HG03175 (cell line): ENCODE data around the gene WDR18.
A peak's percentile ranks its signal among the peaks of the same experiment; 100 is the strongest.
"Not testable (repeated sequence)": the region's sequence is repeated elsewhere in the genome, so short reads cannot be mapped to it uniquely, and the experiment has no call there.

Experiments used
- ATAC-seq: cut with Tn5 transposase; IDR thresholded peaks from one replicate; pipeline ENCODE4 v1.9.1; 2021; ENCODE audit warnings: mild to moderate bottlenecking, moderate library complexity; ENCODE audit not compliant: unreplicated experiment

Gene WDR18

DNA sequence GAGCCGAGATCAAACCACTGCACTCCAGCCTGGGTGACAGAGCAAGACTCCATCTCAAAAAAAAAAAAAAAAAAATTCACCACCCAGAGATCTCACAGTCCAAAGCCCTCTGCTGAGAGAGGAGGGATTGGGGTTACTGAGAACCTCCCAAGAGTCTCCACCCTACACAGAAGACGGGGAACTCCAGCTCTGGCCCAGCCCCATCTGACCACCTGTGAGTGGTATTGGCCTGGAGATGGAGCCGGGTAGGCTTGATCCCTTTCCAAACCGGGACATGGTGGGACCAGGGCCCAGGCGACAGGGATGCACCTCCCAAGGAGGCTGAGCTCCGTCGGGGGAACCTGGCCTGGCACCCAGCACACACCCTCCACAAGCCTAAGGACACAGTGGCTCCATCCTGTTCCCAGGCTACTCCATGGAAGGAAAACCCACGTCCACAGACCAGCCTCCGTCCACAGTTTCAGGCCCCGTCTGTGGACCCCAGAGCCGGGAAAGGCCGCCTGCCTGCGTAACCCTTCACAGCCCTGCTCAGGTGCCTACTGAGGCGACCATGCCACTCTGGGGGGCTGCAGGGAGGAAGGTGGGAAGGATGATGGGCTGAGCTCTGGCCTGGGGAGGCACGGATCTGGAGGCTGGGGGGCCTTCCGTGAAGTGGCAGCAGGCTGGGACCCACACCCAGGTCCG, 34.9 kb downstream of the WDR18 start:
- no peak for ATAC-seq

DNA sequence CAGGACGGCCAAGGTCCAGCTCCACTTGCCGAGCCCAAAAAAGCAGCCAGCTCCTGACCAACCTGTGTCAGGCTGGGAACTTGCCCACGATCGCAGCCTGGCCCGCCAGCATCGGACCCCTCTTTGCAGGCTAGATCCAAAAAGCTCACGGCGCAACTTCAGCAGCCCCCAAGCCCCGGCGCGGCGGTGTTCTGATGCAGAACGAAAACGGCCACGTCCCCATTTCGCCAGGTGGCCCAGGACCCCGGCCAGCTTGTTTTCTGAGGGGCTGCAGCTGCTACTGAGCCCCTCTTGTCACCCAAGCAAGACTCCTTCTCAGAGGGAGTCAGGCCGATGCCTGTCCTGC, 35.4 kb downstream of the WDR18 start:
- no peak for ATAC-seq

DNA sequence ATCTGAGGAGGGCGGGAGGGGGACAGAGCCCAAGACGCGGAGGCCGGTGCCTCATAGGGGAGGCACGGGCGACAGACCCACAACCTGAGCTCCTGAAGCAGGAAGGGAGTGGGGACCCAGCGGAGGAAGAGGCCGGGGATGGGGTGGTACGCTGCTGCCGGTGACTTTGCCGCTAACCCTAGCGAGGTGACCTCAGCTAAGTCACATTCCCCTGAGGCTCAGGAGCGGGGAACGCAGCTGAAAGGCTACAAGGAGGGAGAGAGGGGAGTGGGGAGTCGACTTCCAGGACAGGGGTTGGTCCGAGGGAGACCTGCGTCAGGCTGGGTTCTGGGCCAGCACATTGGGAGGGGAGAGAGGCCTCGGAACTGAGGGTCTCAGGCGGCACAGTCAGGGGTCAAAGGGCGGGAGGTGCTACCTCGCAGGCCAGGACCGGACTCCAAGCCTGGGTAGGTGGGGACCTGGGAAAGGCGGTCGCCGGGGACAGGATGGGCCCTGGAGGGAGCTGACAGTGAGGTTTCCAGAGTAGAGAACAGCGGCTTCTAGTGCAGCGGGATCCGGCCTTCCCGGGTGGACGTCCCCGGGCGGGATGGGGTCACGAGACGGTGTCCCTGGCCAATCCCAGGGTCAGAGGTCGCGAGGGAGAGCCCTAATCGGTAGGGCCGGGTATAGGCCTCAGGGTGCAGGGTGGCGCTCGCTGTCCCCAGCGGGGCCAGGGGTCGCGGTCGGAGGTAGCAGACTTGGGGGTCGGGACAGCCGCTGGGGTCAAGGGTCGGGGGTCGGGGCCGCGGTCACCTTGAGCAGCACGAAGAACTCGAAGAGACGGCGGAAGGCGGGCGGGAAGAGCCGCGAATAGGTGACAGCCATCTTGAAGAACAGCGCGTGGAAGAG, 36.1 kb downstream of the WDR18 start:
- ATAC-seq, result no peak

DNA sequence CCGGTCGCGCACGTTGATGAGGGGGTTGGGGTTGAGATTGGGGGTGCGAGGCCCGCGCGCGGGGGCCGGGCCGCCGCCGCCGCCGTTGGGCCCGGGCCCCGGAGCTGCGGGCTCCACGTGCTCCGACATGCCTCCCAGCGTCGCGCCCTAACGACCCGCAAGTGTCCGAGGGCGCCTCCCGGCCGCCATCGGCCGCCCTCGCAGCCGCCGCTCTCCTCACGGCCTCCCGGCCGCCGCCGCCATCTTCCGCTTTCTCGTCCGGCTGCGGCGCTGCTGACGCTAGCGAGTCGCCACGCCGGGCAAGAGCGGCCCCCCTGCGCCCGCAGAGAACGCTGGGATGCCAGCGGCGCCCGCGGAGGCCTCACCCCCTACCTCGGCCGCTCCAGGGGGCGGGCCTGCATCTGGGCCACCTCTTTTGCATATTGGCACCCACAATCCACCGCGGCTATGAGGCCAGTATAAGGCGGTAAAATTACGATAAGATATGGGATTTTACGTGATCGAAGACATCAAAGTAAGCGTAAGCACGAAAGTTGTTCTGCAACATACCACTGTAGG, 36.8 kb downstream of the WDR18 start, which contains the start of gene TMEM259:
Gene TMEM259 (minus strand): TSS at position 256 of the 558 bp plus-strand sequence. CDS start 127 bp downstream, at position 129.
- ATAC-seq, result peak; percentile 82

DNA sequence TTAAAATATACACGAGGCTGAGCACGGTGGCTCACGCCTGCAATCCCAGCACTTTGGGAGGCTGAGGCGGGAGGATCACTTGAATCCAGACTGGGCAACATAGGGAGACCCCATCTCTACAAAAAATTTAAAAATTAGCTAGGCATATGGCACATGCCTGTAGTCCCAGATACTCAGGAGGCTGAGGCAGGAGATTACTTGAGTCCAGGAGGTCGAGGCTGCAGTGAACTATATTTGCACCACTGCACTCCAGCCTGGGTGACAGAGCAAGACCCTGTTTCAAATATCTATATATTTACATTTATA, 39.7 kb downstream of the WDR18 start:
- not testable (repeated sequence) for ATAC-seq

DNA sequence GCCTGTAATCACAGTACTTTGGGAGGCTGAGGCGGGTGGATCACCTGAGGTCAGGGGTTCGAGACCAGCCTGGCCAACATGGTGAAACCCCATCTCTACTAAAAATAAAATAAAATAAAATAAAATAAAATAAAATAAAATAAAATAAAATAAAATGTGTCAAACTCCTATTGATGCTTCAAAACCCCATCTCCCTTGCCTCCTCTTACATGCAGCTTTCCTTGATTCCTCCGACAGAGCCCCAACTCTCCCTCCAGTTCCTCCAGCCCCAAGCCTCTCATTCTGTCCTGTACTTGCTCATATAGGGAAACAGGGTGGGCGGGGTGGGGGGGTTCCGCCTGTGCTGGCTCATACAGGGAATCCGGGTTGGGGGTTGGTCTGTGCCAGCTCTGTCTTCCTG, 40.9 kb downstream of the WDR18 start:
- not testable (repeated sequence) for ATAC-seq

DNA sequence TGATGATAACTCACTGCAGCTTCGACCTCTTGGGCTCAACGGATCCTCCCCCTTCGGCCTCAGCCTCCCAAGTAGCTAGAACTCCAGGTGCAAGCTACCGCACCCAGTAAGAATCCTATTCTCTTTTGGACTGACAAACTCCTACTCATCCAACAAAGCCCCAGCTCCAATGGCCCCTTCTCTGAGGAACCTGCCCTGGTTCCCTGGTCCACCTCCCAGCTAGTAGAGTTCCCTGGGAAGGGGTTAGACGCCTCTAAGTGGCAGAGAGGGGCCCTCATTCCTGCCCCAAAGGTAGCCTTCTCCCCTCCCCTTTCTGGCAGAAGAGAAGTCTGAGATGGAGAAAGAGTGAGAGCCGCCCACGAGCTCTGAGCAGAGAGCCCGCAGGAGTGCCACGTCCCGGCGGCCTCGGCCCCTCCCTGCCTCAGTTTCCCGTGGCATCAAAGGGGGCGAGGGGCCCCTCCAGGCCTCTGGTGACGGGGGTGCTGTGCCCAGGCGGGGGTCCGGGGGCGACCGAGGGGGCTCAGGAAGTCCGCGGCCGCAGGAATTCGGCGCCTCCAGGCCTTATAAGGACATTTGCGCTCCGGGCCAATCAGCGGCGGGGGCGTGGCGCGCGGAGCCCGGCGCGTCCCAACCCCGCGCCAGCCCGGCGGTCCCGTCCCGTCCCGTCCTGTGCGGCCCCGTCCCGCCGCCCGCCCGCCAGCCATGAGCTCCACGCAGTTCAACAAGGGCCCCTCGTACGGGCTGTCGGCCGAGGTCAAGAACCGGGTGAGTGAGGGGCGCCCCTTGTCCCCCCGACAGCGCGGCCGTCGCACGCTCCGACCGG, 42.0 kb downstream of the WDR18 start, which contains the start of gene CNN2:
Gene CNN2 (plus strand): TSS at position 649 of the 823 bp plus-strand sequence. CDS start 54 bp downstream, at position 703.
- no peak for ATAC-seq

DNA sequence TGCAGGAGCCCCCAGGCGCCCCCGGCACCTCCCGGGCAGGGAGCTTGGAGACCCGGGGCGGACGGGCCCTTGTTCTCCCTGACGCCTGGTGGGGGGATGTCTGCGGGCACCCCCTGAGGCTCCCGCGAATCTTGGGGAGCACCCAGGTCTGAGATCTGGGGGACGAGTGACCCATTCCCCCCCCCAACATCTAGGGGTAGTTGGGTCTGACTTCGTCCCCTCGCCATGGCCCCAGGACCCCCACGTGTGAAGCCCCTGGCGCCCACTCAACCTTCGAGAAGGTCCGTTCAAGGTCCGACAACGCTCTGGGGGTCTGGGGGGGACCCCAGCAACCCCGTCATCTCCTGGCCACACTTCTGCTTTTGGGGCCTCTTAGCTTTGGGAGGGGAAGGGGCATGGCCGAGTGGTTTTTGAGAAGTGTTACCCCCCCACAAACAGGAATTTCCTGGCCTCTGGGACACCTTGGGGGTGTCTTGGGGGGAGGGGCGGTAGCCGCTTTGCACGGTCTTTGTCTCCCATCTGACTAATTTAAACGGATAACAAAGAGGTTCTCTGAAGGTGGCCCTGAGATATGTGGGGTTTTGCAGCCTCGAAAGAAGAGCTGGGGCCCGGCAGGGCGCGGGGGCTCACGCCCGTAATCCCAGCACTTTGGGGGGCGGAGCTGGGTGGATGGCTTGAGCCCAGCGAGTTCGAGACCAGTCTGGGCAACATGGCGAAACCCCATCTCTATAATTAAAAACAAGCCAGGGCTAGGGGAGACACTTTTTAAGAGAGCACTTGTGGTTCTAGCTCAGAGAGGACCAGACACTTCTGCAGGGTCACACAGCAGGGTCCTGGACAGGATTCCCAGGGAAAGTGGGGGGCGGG, 42.9 kb downstream of the WDR18 start:
- no peak for ATAC-seq

DNA sequence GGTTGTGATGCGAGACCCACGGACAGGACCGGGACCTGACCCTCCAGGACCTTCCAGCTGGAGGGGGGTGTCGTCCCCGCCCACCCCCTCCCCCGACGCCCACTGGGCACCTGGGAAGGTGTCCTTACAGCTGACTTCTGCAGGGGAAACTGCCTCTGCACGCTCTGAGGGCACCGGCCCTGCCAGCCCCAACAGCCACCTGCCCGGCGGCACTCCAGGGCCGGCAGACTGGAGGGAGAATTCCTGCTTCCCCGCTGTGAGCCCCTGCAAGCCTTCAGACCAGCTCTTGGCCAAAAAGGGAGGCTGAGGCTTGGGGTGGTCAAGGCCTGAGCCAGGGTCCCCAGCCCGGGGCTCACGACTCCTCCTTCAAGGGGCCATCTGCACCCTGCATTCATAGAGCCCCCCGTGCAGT, 43.5 kb downstream of the WDR18 start:
- no peak for ATAC-seq

DNA sequence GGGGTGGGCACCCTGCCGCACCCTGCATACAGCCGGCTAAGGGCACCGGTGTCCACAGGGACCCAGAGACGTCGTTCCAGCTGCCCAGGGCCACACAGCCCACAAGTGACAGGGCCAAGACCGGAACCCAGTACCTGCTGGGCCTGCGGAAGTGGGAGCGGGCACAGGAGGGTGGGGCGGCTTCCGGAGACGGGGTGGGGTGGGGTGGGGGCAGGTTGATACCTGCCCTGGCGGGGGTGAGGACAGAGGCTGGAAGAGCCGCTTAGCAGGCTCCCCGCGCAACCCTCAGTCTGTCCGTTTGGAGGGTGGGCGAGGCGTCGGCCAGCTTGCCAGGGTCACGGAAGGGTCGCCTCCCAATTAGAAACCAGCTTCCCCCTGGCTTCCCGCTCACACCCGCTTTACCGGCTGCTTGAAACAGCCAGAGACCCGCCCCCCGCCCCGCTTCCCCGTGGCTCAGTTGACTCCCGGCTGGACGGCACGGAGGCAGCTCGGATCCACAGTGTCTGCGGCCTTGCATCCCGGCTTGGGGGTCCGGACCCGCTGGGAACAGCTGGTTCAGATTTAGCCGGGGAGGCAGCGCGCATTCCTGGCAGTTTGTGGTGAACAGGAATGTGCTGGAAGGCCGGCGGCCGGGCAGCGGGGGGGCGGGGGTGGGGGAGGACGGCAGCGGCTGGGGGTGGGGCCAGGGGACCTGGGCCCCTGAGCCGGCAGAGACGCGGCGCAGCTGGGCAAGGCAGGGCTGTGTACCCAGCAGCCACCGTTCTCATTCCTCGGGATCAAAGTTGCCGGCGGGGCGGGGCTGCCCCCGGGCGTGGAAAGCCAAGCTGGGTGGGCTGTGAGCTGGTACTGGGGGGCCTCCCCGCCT, 44.1 kb downstream of the WDR18 start:
- no peak for ATAC-seq

DNA sequence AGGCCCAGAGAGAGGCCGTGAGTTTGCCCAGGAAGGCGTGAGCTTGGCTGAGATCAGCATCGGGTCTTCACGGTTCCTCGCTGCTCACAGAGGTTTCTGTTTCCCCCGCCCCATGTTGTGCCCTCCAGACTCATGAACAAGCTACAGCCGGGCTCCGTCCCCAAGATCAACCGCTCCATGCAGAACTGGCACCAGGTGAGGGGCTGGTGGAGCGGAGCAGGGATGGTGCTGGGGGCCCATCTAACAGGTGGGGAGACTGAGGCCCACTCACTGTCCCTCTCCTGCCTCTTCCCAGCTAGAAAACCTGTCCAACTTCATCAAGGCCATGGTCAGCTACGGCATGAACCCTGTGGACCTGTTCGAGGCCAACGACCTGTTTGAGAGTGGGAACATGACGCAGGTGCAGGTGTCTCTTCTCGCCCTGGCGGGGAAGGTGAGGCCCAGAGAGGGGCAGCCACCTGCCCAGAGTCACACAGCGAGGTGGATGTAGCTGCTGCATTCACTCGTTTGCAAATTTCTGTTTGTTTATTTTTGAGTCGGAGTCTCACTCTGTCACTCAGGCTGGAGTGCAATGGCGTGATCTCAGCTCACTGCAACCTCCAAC, 48.2 kb downstream of the WDR18 start:
- ATAC-seq, result no peak

DNA sequence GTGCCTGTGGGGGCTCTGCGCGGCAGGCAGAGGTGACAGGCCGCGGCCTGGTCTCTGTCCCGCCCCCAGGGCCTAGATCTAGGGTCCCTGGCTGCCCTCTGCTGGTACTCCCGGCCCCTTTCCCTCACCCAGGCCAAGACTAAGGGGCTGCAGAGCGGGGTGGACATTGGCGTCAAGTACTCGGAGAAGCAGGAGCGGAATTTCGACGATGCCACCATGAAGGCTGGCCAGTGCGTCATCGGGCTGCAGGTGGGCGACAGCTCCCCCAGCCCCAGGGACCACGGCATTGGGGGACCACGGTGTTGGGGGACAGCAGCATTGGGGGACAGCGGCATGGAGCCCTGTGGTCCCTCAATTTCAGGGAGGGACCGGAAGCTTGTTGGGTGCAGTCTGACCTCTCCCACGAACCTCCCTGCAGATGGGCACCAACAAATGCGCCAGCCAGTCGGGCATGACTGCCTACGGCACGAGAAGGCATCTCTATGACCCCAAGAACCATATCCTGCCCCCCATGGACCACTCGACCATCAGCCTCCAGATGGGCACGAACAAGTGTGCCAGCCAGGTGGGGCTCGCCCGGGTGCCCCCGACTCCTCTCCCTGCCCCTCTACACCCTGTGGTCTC, 52.0 kb downstream of the WDR18 start:
- ATAC-seq, result no peak

DNA sequence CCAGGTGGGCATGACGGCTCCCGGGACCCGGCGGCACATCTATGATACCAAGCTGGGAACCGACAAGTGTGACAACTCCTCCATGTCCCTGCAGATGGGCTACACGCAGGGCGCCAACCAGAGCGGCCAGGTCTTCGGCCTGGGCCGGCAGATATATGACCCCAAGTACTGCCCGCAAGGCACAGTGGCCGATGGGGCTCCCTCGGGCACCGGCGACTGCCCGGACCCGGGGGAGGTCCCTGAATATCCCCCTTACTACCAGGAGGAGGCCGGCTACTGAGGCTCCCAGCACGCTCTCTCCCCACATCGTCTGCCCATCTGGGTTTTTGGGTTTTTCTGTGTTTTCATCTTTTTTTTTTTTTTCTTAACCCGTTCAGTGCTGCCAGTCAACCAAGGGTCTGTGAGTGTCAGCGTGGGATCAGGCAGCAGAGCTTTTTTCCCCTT, 53.5 kb downstream of the WDR18 start:
- ATAC-seq, result no peak

DNA sequence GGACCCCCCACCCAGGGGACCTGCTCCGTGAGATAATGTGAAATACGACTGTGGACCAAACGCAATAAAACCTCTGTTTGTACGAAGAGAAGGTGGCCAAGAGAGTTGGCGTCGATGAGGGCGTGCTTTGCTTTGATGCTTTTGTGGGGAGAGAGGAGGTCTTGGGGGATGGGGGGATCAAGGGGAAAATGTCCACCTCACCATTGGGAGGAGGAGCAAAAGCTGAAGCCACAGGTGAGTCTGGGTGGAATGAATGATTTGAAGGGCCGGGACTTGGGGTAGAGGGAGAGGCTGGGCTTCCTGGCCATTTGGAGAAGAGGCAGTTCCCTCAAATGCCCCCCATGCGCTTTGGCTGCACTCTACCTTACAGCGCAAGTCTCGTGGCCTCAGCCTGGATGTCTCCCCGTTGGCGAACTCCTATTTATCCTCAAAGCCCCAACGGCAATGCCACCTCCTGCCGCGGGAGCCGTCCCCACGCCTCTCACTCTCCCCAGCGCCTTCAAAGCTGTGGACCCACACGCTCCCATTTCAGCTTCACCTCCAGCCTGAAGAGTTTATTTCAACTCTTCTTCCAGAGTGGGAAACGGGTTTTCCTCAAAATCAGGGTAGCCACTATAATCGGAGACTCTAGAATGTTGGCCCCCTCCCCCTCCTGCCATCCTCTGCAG, 55.0 kb downstream of the WDR18 start:
- ATAC-seq, result no peak

DNA sequence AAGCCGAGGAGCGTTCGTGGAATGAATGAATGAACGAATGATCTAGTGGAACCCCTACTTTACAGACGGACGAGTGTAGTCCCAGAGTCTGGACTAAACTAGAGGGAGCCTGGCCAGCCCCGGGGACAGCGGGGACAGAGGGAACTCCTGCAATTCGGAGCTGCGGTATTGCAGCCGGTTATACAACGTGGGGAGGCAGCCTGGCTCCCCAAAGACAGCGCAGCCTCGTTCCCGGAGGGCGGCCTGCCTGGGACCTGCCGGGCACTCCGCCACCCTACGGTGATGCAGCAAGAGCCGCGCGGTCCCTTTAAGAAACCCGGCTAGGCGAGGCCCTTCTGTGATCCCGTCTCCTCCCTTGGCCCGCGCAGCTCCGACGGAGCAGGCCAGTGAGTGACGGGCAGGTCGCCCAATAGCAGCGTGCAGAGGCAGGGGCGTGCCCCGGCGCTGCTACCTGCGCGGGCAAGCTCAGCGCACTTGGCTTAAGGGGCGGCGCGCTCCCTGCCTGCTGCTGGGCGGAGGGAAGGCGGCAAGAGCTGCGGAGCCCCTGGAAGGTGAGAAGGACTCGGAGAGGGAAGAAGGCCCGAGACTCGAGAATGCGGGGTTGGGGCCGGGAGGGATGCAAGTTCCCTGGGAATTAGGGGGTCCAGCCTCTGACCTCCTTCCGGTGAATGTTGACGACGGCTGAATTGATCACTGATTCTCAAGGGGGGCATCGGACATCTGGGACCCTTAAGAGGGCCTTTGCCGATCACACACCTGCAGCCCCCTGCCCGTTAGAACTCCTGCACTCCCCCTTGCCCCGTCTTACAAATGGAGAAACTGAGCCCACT, 55.7 kb downstream of the WDR18 start, which contains the start of gene ABCA7:
Gene ABCA7 (plus strand): TSS at position 462 of the 830 bp plus-strand sequence. CDS start 1,255 bp downstream, outside the sequence.
- ATAC-seq, result peak; percentile 68

DNA sequence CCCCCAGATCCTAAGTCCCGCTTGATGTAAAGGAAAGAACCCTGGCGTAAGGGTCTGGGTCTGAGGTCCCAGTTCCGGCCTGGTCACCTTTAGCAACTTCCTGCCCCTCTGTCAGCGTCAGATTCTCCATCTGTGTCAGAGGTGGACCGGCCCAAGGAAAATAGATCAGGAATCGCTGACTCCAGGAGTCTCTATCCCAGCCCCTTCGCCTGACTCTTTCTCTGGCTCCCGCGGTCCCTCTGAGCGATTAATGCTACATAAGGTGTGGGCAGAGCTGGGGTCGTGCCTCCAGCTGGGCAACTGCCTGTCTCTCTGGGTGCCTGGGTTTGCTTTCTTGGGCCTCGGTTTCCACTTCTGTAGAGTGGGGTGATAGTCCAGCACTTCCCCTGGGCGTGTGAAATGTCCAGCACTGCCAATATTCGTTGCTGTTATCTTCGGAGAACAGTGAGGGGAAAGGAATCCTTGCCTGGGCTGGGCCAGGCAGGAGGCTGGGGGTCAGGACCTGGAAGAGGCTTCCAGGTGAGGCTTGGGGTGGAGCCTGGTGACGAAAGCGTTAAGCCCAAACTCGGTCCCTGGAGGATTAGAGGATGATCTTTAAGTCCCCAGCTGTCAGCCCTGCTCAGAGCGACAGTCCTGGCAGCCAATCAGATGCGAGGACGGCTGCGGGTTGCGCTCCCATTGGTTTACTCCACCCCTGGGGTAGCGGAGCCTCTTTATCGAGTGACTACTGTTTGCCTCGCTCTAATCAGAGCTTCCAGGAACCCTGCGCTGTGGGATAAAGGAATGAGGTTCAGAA, 56.5 kb downstream of the WDR18 start:
- ATAC-seq, result peak; percentile 44
